AG04449 (cell line): ENCODE results near the gene DROSHA.
"Not testable (repeated sequence)": the region's sequence is repeated elsewhere in the genome, so short reads cannot be mapped to it uniquely, and the experiment has no call there.

Experiments used
- CTCF ChIA-PET: fragments of 350-600 bp; formaldehyde crosslinking; extraction: SDS; loops from one replicate; lab custom pipeline; 2021; ENCODE audit warnings: antibody characterized with exemption; lab: Yijun Ruan, JAX
- POLR2A ChIA-PET: fragments of 400-600, 350-600 bp; formaldehyde crosslinking; extraction: SDS; loops from one replicate; lab custom pipeline; 2020; ENCODE audit warnings: antibody characterized with exemption, inconsistent platforms; lab: Yijun Ruan, JAX
- DNase-seq: peaks from one replicate; pipeline ENCODE4 v3.0.0-alpha.2; 2010; ENCODE audit warnings: low read depth, low spot score
- H3K4me3 ChIP-seq: 2 replicates; pipeline ENCODE4 v1.5.1; 2011; ENCODE audit warnings: low read depth, mild to moderate bottlenecking, control low read depth, low read length
- TF ChIP-seq, protein P1 (sequence below): IDR thresholded peaks from one replicate; pipeline ENCODE4 v1.5.1; 2011; ENCODE audit warnings: mild to moderate bottlenecking, moderate library complexity, low read length, control low read depth, inconsistent platforms; ENCODE audit not compliant: insufficient read depth; ENCODE audit errors: missing control alignments

DROSHA gene

DNA sequence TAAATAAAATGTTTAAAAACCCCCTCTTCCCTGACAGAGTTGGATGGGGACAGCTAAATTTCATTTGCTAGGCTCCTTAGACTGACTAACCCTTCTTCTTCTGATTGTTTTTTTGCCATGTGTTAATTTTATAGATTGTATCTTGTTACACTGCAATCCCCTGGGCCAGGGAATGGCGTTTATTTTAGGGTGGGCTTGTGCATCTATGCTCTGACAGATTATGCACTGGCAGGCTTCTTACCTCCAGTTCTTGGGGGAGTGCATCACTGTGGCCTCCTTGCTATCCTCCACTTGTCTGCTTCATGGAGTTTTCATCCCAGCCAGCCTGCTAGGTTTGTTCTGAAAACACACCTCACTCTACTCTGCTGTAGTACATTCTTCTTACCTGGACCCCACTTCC lies 159.8 kb downstream of the DROSHA start:
- no peak overlapping the region for H3K4me3 ChIP-seq
- POLR2A ChIA-PET = no interaction called here
- DNase-seq = no peak
- CTCF ChIA-PET = no interaction called here
- TF ChIP-seq, protein P1, sequence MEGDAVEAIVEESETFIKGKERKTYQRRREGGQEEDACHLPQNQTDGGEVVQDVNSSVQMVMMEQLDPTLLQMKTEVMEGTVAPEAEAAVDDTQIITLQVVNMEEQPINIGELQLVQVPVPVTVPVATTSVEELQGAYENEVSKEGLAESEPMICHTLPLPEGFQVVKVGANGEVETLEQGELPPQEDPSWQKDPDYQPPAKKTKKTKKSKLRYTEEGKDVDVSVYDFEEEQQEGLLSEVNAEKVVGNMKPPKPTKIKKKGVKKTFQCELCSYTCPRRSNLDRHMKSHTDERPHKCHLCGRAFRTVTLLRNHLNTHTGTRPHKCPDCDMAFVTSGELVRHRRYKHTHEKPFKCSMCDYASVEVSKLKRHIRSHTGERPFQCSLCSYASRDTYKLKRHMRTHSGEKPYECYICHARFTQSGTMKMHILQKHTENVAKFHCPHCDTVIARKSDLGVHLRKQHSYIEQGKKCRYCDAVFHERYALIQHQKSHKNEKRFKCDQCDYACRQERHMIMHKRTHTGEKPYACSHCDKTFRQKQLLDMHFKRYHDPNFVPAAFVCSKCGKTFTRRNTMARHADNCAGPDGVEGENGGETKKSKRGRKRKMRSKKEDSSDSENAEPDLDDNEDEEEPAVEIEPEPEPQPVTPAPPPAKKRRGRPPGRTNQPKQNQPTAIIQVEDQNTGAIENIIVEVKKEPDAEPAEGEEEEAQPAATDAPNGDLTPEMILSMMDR = no peak

DNA sequence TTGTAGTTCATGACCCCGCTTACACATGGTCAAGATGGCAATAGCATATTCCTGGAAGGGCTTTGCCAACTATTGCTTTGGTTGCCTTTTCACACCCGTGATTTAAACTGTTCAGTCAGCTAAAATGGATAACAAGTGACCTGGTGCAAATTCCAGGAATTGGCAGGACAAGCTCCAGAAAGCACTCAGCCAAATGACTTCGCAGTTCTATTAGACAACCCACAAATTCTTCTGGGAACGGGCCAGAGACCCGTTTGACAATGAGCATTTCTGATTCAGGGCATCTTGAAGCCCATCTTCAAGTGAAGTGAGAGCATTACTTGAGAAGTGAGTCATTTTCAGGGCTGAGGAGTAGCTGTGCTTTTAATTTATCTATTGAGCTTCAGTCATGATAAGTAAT lies 165.0 kb downstream of the DROSHA start:
- POLR2A ChIA-PET = interaction anchor here (1.0 kb wide), 1 partner anchor 15 kb away, joined by 3 read pairs; no protein-coding TSS in a partner anchor
- no peak for DNase-seq
- CTCF ChIA-PET = interaction anchor here (0.8 to 1.6 kb wide), 5 partner anchors 9 to 135 kb away, joined by 3 to 4 read pairs (median 3); no protein-coding TSS in a partner anchor
- H3K4me3 ChIP-seq = no peak overlapping the region
- TF ChIP-seq, protein P1 = no peak

DNA sequence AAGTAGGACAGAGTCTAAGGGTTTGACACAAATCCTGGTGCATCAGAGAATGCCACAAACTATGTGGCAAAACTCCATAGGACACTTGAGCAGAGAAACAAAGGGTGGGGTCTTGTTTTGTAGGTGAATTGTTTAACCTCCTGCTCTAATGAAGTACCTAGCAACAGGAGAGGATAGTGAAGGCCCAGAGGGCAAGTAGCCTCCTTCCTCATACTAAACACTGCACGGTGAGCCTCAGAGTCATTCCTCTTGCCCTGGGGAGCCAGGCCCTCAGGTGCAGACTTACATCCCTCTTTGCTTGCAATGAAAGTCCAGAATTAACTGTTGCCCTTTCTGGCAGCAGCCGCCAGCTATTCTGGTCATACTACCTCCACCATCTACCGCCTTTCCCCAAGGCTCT lies 166.1 kb downstream of the DROSHA start:
- TF ChIP-seq, protein P1 = no peak
- no peak for DNase-seq
- no peak overlapping the region for H3K4me3 ChIP-seq
- ChIA-PET CTCF (interaction anchor here (0.8 kb wide), 1 partner anchor 8 kb away, joined by 3 read pairs; no protein-coding TSS in a partner anchor), POLR2A (no interaction called here)

DNA sequence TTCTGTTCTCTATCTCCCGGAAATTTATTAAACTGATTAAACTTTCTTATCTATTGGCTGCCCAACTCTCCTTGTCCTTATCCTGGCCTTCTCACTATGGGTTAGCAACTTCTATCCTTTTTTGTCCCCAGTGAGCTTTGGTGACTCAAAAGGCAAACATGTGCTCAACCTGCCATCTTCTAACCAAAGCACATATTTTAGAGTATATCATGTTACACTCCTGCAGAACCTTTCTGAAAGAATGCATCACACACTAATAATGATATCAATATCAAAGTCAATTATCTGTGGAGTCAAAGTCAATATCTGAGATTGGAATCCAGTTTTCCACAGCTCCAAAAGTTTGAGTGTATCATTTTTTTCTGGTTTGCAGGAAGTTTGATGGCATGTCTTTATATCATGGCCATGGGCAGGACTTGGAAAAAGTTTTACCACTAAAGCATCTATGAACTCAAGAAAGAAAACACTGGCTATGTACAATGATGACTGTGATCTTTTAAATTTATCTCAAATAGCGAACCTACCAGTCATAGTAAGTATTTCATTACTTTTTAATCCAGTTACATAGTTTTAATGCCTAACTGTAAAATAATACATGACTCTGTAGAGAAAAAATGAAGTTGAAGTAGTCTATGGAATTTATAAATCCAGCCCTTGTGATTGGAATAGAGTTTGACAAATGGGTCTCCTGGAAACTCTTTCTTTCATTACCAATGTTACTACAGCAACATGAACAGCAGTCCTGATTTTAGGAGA lies 166.8 kb downstream of the DROSHA start:
- H3K4me3 ChIP-seq = no peak overlapping the region
- ChIA-PET CTCF (no interaction called here), POLR2A (interaction anchor here (1.0 kb wide), 1 partner anchor 167 kb away, joined by 4 read pairs; the partner anchor contains the start of genes C5orf22 and DROSHA)
- TF ChIP-seq, protein P1 = no peak
- peak; percentile 79 for DNase-seq

DNA sequence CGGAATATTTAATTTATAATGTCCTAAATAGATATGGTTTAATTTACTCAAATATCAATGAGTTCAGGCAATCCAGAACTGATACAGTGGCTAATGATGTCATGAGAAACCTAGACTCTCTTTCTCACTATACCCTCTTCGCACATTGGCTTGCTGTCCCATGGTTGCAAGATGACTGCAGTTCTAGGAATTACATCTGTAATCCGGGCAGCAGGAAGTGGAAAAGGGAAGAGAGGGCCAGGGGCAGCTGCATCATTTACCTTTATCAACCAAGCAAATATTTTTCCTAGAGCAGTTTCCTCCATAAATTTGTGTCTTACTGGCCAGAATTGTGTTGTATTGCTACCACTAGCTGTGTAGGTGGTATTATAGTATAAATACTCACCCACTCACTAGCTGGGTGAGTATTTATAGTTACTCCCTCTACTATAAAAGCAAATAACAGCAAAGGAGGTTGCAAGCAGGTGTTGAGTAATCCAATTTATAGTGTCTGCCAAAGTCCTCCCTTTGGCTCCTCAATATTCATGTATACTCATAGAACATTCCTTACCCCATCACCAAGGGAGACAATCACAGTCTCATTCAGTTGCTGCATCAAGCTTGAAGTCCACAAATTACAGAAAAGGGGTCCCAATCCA lies 168.8 kb downstream of the DROSHA start:
- ChIA-PET POLR2A (interaction anchor here (0.6 kb wide), 1 partner anchor 10 kb away, joined by 3 read pairs; no protein-coding TSS in a partner anchor), CTCF (interaction anchor here (0.7 to 1.8 kb wide), 3 partner anchors 10 to 124 kb away, joined by 3 to 4 read pairs (median 3); no protein-coding TSS in a partner anchor)
- no peak for DNase-seq
- TF ChIP-seq, protein P1 = no peak
- no peak overlapping the region for H3K4me3 ChIP-seq

DNA sequence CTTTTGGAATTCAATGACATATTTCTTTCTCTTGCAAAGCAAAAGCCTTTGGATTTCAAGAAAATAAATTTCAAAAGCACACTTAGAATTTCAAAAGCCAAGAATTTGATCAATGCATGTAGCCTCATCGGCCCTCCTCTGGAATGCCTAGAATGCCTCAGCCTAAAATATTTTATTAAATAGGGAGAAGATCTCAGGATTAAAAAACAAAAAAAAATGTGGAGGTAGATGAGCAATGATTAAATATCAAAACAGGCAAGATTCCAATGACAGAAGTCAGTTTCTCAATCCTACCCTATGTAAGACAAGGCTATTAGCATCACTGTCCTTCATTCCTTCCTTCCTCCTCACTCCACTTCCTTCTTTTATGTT lies 169.4 kb downstream of the DROSHA start:
- no peak overlapping the region for H3K4me3 ChIP-seq
- peak; percentile 52 for DNase-seq
- ChIA-PET POLR2A (no interaction called here), CTCF (interaction anchor here (1.2 to 1.8 kb wide), 2 partner anchors 11 to 12 kb away, joined by 3 to 4 read pairs; no protein-coding TSS in a partner anchor)
- TF ChIP-seq, protein P1 = no peak

DNA sequence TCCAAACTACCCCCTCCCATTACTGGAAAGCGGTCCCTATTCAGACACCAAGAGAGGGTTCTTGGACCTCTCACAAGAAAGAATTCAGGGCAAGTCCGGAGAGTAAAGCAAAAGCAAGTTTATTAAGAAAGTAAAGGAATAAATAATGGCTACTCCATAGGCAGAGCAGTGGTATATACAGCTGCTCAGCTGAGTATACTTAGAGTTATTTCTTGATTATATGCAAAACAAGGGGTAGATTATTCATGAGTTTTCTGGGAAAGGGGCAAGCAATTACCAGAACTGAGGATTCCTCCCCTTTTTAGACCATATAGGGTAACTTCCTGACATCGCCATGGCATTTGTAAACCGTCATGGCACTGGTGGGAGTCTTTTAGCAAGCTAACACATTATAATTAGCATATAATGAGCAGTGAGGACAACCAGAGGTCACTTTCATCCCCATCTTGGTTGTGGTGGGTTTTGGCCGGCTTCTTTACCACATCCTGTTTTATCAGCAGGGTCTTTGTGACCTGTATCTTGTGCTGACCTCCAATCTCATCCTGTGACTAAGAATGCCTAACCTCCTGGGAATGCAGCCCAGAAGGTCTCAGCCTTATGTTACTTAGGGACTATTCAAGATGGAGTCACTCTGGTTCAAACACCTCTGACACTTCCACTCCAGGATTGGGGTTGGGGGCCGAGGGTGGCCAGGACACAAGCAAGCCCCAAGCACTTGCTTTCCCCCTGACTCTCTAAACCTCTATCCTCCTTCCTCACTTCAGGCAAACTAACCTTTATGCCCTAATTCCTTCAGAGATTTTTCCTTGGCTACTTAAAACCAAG lies 170.0 kb downstream of the DROSHA start:
- DNase-seq, H3K4me3 ChIP-seq, POLR2A ChIA-PET: not testable (repeated sequence)
- CTCF ChIA-PET = interaction anchor here (1.2 to 1.8 kb wide), 2 partner anchors 11 to 13 kb away, joined by 3 to 4 read pairs; no protein-coding TSS in a partner anchor
